Measurements from ENCODE around the gene RNF115.
A peak's percentile ranks its signal among the peaks of the same experiment; 100 is the strongest.
"Not testable (repeated sequence)": the region's sequence is repeated elsewhere in the genome, so short reads cannot be mapped to it uniquely, and the experiment has no call there.

RNF115 gene

DNA sequence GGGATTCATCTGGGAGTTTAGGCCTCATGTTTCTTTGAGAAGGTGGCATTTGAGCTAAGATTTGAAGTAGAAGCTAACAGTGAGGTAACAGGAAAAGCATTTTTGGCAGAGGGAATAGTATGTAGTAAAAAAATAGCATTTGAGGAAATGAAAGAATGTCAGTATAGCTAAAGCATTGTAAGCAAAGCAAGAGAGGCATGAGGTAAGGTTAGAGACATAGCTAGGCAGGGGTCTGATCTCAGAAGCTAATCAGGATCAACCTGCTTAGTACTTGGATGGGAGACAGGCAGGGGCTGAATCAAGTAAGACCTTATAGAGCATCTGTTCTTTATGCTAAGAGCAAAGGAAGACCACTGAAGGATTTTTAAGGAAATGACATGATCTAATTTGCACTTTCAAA is 4.1 kb upstream of the RNF115 start:
- peak; percentile 27 for DNase-seq (ENCODE audit: low read depth)

DNA sequence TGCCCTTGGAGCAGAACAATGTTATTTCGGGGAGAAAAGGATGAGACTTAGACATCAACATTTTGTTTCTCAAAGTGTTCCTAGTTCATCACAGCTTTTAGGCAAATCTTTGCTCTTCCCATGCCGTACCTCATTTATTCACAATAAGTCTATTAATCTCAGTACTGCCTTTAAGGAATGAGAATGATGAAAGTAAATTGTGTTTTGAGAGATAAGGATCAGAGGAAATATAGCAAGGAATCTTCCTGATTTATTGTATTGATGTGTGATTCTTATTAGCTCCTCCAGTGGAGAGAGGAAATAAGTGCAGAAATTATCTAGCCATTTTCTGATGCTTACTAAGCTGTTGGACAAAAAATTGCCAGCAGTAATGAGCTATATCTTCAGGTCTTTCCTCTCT is 2.1 kb upstream of the RNF115 start:
- no peak for DNase-seq (ENCODE audit: low read depth)

- DNase-seq (ENCODE audit: low read depth) = no peak
Observed at GRCh38 chr1:145824499-145824842, 576 bp upstream of the RNF115 start.

DNA sequence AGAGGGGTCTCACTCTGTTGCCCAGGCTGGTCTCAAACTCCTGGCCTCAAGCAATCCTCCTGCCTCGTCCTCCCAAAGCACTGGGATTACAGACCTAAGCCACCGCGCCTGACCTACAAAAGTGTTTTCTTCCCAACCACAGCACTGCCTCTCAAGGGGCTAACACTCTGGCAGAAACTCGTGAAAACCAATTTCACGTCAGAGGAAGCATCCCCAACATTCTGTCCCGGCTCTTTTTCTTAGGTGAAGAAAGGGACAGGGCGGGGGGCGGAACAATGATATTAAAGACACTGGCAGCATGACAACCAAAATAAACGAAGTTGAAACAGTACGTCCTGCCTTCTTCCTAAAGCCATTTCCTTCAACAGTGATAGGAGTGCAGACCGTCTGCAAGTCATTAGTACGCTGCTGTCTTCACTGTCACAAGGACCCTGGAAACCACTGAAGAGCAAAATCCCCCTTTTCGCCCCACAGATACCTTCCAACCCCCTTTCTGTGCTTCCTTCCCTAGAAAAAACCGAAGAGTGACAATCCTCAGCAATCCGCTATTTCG is 1.0 kb downstream of the RNF115 start:
- DNase-seq (ENCODE audit: low read depth) = not testable (repeated sequence)

DNA sequence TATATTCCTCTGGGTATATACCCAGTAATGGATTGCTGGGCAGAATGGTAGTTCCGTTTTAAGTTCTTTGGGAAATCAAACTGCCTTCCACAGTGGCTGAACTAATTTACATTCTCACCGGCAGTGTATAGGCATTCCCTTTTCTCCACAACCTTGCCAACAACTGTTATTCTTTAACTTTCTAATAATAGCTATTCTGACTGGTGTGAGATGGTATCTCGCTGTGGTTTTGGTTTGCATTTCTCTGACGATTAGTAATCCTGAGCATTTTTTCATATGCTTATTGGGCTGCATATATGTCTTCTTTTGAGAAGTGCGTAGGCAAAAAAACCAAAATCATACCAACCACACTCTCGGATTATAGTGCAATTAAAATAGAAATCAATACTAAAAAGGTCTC is 5.8 kb downstream of the RNF115 start:
- peak; percentile 83 for DNase-seq (ENCODE audit: low read depth)

- DNase-seq (ENCODE audit: low read depth) = not testable (repeated sequence)
Observed at GRCh38 chr1:145812977-145813810, 10.7 kb downstream of the RNF115 start.

GRCh38 chr1:145806844-145807243 is 17.1 kb downstream of the RNF115 start:
- no peak for DNase-seq (ENCODE audit: low read depth)

DNA sequence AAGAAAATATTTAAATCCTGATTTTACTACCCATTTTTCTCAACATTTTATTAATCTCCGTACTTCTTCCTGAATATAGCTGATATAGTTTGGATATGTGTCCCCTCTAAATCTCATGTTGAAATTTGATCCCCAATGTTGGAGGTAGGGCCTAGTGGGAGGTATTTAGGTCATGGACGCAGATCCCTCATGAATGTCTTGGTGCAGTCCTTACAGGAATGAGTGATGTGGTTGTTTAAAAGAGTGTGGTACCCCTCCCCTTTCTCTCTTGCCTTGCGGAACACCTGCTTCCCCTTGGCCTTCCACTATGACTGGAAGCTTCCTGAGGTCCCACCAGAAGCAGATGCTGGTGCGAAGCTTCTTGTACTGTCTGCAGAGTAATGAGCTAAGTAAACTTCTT is 17.5 kb downstream of the RNF115 start:
- DNase-seq (ENCODE audit: low read depth) = no peak

DNA sequence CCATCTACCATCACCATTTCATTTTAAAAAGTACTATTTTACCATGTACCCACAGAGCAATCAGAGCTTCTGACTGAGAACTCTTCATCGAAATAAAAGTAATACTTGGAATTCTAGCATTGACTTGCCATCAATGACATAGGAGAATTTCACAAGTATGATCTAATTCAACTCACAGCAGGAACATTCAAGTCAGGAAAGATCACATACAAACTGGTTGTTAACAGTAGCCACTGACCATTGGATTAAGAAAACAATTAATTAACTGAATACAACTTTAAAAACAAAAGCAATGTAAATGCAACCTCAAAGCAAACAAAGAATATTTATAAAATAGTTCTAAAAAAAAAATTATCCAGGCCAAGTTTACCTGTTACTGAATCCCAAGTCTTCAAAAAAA is 18.8 kb downstream of the RNF115 start:
- no peak for DNase-seq (ENCODE audit: low read depth)

DNA sequence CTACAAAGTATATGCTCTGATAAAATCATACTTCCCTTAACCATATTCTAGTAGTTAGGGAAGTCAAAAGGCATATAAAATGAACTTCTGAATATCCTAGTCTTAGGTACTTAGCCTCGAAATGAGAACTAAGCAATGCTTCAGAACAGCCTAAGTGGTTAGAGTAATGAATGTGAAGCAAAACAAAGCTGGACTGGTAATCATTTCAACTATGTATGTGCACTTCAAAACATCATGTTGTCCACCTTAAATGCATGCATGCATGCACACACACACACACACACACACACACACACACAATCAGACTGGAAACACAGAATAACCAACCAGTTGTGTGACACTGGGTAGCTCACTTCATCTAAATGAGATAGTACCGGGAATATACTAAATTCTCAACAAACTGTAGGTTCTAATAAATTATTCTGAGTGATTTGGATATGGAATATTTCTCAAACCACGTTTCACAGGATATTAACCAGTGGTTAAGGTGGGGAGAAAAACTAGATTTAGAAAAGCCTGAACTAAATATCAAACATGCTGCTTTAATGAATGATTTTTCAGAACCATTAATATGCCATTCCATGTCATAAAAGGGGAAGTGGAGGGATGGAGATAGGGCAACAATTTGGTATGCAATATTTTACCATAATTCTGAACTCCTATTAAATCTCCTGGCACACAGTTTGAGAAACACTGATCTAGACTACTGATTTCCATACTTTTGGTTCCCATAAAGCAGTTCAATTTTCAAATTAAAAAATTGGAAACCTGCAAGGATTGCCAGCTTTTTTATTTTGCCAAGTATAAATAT is 19.5 kb downstream of the RNF115 start:
- no peak for DNase-seq (ENCODE audit: low read depth)

DNA sequence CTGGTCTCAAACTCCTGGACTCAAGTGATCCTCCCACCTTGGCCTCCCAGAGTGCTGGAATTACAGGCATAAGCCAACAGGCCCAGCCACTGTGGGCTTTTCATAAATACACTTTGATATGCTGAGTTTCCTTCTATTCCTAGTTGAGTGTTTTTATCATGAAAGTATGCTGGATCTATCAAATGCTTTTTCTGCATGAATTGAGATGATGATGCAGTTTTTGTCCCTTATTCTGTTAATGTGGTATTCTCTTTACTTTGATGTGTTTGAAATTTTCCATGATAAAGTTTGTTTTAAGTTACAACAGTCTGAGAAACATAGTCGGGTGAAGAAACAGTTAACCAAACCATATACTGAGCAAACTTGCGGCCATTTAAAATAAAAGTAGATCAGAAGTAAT is 24.1 kb downstream of the RNF115 start:
- no peak for DNase-seq (ENCODE audit: low read depth)

GRCh38 chr1:145796753-145797152 is 27.1 kb downstream of the RNF115 start:
- no peak for DNase-seq (ENCODE audit: low read depth)

- no peak for DNase-seq (ENCODE audit: low read depth)
Observed at GRCh38 chr1:145795257-145795881, 28.5 kb downstream of the RNF115 start.

DNA sequence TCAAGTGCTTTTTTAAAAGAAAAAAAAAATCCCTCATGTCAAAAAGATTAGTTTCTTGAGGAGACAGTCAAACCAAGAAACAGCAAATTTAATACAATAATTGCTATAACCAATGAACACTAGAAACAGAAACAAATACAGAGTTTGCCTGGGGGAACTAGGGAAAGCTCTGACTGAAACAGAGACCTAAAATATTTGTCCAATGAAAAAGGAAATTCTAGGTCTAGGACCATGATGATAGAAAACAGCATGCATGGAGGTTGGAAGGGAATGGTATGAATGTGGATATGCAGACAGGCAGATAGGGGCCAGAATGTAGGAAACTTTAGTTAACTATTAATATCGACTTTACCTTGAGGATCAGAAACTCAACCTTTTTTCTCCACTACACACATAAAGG is 31.4 kb downstream of the RNF115 start:
- no peak for DNase-seq (ENCODE audit: low read depth)

DNA sequence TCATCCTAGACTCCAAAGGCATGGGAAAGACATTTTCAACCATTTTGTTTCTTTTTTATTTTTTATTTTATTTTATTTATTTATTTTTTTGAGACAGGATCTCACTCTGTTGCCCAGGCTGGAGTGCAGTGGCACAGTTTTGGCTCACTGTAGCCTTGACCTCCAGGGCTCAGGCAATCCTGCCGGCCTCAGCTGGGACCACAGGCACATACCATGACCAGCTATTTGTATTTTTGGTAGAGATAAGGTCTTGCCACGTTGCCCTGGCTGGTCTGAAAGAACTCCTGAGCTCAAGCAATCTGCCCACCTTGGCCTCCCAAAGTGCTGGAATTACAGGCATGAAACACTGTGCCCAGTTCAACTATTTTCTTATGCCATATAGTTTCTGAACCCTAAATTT is 32.0 kb downstream of the RNF115 start:
- DNase-seq (ENCODE audit: low read depth) = not testable (repeated sequence)

DNA sequence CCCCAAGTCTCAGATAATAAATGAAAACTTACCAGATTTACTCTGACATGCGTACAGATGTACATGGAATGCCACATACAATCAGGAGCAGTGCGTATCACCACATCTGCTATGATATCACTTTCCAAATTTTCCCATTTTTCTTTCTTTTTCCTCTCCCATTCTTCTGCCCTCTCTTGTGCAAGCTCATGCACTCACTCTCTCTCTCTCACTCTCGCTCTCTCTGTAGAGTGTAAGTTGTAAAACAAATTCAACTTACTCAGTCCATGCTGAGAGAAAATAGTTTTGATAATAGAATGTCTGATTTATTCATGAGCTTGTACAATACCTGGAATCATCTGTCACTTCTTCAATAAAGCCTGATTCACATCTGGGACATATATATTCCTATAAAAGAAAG is 35.3 kb downstream of the RNF115 start:
- DNase-seq (ENCODE audit: low read depth) = no peak

DNA sequence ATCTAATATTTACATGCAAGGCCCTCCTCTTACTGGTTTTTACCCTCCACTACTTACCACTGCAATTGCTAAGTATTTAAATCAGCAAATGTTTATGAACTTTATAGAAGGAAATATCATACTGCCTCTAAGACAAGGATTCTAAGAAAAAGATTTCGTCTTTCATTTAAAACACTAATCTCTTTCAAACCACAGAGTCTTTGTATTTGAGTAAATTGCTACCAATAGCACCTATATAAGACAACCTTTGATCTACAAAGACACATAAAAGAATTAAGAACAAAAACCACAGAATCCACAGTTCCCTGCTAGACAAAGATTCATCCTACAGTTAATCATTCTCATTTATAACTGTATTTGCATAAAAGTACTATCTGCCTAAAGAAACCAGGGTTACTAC is 37.6 kb downstream of the RNF115 start:
- DNase-seq (ENCODE audit: low read depth) = no peak

- peak; percentile 11 for DNase-seq (ENCODE audit: low read depth)
Observed at GRCh38 chr1:145785547-145785946, 38.3 kb downstream of the RNF115 start.

- peak; percentile 29 for DNase-seq (ENCODE audit: low read depth)
Observed at GRCh38 chr1:145784409-145784808, 39.5 kb downstream of the RNF115 start.

GRCh38 chr1:145782272-145783099 is 41.4 kb downstream of the RNF115 start:
- peak; percentile 90 for DNase-seq (ENCODE audit: low read depth)

DNA sequence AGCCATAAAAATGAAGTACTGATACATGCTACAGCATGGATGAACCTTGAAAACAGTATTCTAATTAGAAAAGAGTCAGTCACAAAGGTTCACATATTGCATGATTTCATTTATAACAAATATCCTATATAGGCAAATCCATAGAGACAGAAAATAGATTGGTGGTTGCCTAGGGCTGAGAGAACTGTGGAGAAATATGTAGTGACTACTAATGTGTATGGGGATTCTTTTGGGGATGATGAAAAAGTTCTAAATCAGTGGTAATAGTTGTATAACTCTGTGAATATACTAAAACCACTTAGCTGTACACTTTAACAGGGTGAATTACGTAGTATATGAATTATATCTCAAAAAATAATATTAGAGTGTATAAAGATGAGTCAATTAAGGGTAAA is 45.8 kb downstream of the RNF115 start:
- no peak for DNase-seq (ENCODE audit: low read depth)
